ENCODE data around the gene DUS2.
"Not testable (repeated sequence)": the region's sequence is repeated elsewhere in the genome, so short reads cannot be mapped to it uniquely, and the experiment has no call there.

Gene DUS2

GRCh38 chr16:68093816-68094613 is 70.9 kb downstream of the DUS2 start:
- DNase-seq = peak; percentile 62

GRCh38 chr16:68094614-68094934 is 71.5 kb downstream of the DUS2 start:
- DNase-seq = no peak

GRCh38 chr16:68096491-68096890 is 73.4 kb downstream of the DUS2 start:
- no peak for DNase-seq

- DNase-seq = no peak
Observed at GRCh38 chr16:68097088-68097487, 74.0 kb downstream of the DUS2 start.

GRCh38 chr16:68097895-68098294 is 74.8 kb downstream of the DUS2 start:
- no peak for DNase-seq

- no peak for DNase-seq
Observed at GRCh38 chr16:68100488-68100887, 77.4 kb downstream of the DUS2 start.

- no peak for DNase-seq
Observed at GRCh38 chr16:68105611-68106010, 82.5 kb downstream of the DUS2 start.

- not testable (repeated sequence) for DNase-seq
Observed at GRCh38 chr16:68107230-68107928, 84.3 kb downstream of the DUS2 start.

- not testable (repeated sequence) for DNase-seq
Observed at GRCh38 chr16:68109156-68109555, 86.1 kb downstream of the DUS2 start.

- not testable (repeated sequence) for DNase-seq
Observed at GRCh38 chr16:68110611-68111010, 87.5 kb downstream of the DUS2 start.

GRCh38 chr16:68111379-68111778 is 88.3 kb downstream of the DUS2 start:
- no peak for DNase-seq

- no peak for DNase-seq
Observed at GRCh38 chr16:68113059-68113761, 90.1 kb downstream of the DUS2 start.

GRCh38 chr16:68113765-68114240 is 90.7 kb downstream of the DUS2 start:
- DNase-seq = no peak

- peak; percentile 43 for DNase-seq
Observed at GRCh38 chr16:68114939-68115338, 91.9 kb downstream of the DUS2 start.

GRCh38 chr16:68115851-68116250 is 92.8 kb downstream of the DUS2 start:
- no peak for DNase-seq

GRCh38 chr16:68116256-68116867 is 93.3 kb downstream of the DUS2 start:
- DNase-seq = peak; percentile 28

- DNase-seq = no peak
Observed at GRCh38 chr16:68117884-68118283, 94.8 kb downstream of the DUS2 start.

GRCh38 chr16:68118954-68119353 is 95.9 kb downstream of the DUS2 start:
- DNase-seq = not testable (repeated sequence)

- DNase-seq = not testable (repeated sequence)
Observed at GRCh38 chr16:68120496-68120895, 97.4 kb downstream of the DUS2 start.

- no peak for DNase-seq
Observed at GRCh38 chr16:68126395-68126794, 103.3 kb downstream of the DUS2 start.

GRCh38 chr16:68128577-68129305 is 105.7 kb downstream of the DUS2 start:
- DNase-seq = peak; percentile 62

Data from fibroblast of skin of scalp (primary cell).